GM21619 (cell line): Measurements from ENCODE around the gene PLXND1.

Experiments used
- ATAC-seq: cut with Tn5 transposase; IDR thresholded peaks from one replicate; pipeline ENCODE4 v1.9.1; 2021; ENCODE audit not compliant: unreplicated experiment

Gene PLXND1

DNA sequence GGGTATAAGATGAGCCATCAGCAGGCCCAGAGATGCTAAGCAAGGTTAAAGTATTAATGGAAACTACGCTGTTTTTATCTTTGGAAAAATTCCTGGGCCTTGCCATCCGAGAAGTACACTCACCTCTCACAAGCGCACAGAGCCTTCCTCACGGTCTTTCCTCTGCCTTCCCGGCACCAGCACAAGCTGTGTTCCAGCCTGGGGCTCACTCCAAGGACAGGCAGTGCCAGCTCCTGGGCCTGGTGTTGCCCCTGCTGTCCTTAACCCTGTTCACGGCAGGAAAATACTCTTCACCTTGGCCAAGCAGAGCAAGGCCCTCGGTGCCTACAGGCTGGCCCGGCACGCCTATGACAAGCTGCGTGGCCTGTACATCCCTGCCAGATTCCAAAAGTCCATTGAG lies 92.4 kb downstream of the PLXND1 start:
- no peak for ATAC-seq

DNA sequence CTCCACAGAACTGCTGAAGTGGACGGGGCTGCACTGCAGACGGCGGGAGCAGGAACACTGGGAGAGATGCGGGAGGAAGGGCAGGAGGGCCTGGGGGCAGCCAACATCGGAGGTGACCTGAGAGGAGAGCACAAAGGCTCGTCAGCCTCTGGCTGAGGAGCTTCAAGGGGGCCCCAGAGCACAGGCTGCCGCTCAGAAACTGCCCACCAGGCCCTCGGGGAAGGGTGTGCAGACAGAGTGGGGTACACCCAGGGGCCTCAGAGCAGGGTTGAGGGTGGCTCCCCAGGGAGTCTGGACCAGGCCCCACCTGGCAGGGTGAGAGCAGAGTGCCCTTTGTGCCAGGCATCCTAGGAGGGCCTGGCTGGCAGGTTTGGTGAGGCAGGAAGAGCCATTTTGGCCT lies 92.8 kb downstream of the PLXND1 start:
- no peak for ATAC-seq

GRCh38 chr3:129512595-129512994 lies 93.9 kb downstream of the PLXND1 start:
- ATAC-seq = no peak

GRCh38 chr3:129507181-129507831 lies 99.2 kb downstream of the PLXND1 start:
- no peak for ATAC-seq

- ATAC-seq = no peak
These were observed 100.2 kb downstream of the PLXND1 start for GRCh38 chr3:129506231-129506742.

GRCh38 chr3:129505341-129505740 lies 101.1 kb downstream of the PLXND1 start:
- no peak for ATAC-seq
